K562 (cell line): ENCODE measurements around the gene NR1H2. TPM values are rescaled to one million over a fixed set of nuclear protein-coding genes. Genes with fewer than 3 reads are reported as not detected.

Source experiments
- ATAC-seq: fragments of 200-7000 bp; cut with Tn5 transposase; 3 replicates; pipeline ENCODE4 v1.9.1; 2020; ENCODE audit warnings: moderate library complexity
- BruUV-seq: library from RNA; stranded (reverse); fragments of 400-500 nt; replicated peaks from 2 replicates; lab custom pipeline; 2021; lab: Mats Ljungman, UMichigan
- CTCF ChIA-PET: fragments of 300-600 bp; formaldehyde crosslinking; extraction: SDS; loops from one replicate; lab custom pipeline; 2021; ENCODE audit warnings: low intra/inter-chr PET ratio; lab: Yijun Ruan, JAX
- POLR2A ChIA-PET: fragments of 300-600, 350-650 bp; sonication (Branson Sonifier 250); formaldehyde crosslinking; extraction: SDS; loops from one replicate; lab custom pipeline; 2021; ENCODE audit warnings: antibody characterized with exemption, inconsistent platforms; lab: Yijun Ruan, JAX
- DNase-seq, 4 experiments: peaks; one replicate each; pipeline versions ENCODE4 v3.0.0 to v3.0.0-alpha.2; 2011 to 2018; ENCODE audit warnings: low spot score in 3 of 4, mixed read lengths in 3 of 4; ENCODE audit errors: extremely low read depth in 1 of 4
- FAIRE-seq: peaks from 2 replicates; lab custom pipeline; 2011; peaks lifted over from hg19 to GRCh38; lab: Jason Lieb, UNC
- H2AFZ ChIP-seq: 2 replicates; pipeline ENCODE4 v1.6.0; 2011; ENCODE audit warnings: low read depth, low read length, control low read depth, inconsistent platforms
- H3K27ac ChIP-seq: fragments of 200-600 bp; 3 replicates; pipeline ENCODE4 v1.8.0; 2011; ENCODE audit warnings: low read depth, mild to moderate bottlenecking, control low read depth, inconsistent platforms, low read length, moderate library complexity, mixed read lengths; ENCODE audit errors: extremely low read depth
- H3K27me3 ChIP-seq, 2 experiments: fragments of 300-600 bp in 1 of 2; 2 replicates in 1 of 2; 3 replicates in 1 of 2; pipeline versions ENCODE4 v1.6.0 to v1.8.0; 2011; ENCODE audit warnings: inconsistent platforms in 2 of 2, low read length in 2 of 2, mild to moderate bottlenecking in 1 of 2, mixed read lengths in 1 of 2, moderate library complexity in 1 of 2; ENCODE audit not compliant: control insufficient read depth in 2 of 2, insufficient read depth in 2 of 2
- H3K36me3 ChIP-seq: fragments of 300-600 bp; 3 replicates; pipeline ENCODE4 v1.8.0; 2011; ENCODE audit warnings: mild to moderate bottlenecking, low read length, inconsistent platforms; ENCODE audit not compliant: control insufficient read depth, insufficient read depth
- H3K4me1 ChIP-seq, 2 experiments: fragments of 200-600 bp in 1 of 2; replicated peaks in 1 of 2; 2 replicates in 1 of 2; 3 replicates in 1 of 2; pipeline versions ENCODE4 v1.5.1 to v1.8.0; 2011; ENCODE audit warnings: inconsistent platforms in 2 of 2, low read length in 2 of 2, mild to moderate bottlenecking in 1 of 2, mixed read lengths in 1 of 2, moderate library complexity in 1 of 2; ENCODE audit not compliant: control insufficient read depth in 2 of 2, insufficient read depth in 2 of 2
- H3K4me2 ChIP-seq: 2 replicates; pipeline ENCODE4 v1.6.1; 2011; ENCODE audit warnings: low read length, control low read depth, inconsistent platforms, mixed read lengths; ENCODE audit not compliant: insufficient read depth
- H3K4me3 ChIP-seq: fragments of 200-600 bp; sonication (generic), shearing (Covaris generic); 2 replicates; pipeline ENCODE4 v1.5.1; 2016; ENCODE audit warnings: control low read depth, inconsistent platforms
- H3K79me2 ChIP-seq: fragments of 200-600 bp; 3 replicates; pipeline ENCODE4 v1.8.0; 2011; ENCODE audit warnings: low read length, inconsistent platforms; ENCODE audit not compliant: control insufficient read depth, insufficient read depth
- H3K9ac ChIP-seq, 2 experiments: 2 replicates each; pipeline versions ENCODE4 v1.6.0 to v1.6.1; 2011; ENCODE audit warnings: low read depth in 2 of 2, low read length in 2 of 2, control low read depth in 1 of 2, inconsistent platforms in 1 of 2, mild to moderate bottlenecking in 1 of 2, mixed read lengths in 1 of 2; ENCODE audit not compliant: insufficient read depth in 1 of 2
- H3K9me1 ChIP-seq: one replicate; pipeline ENCODE4 v1.6.0; 2011; ENCODE audit warnings: inconsistent platforms, mild to moderate bottlenecking, low read length, moderate library complexity; ENCODE audit not compliant: control insufficient read depth, insufficient read depth
- H3K9me3 ChIP-seq: replicated peaks from 2 replicates; pipeline ENCODE4 v1.5.1; 2011; ENCODE audit warnings: low read depth, low read length, inconsistent platforms; ENCODE audit not compliant: control insufficient read depth, insufficient read depth
- H4K20me1 ChIP-seq: replicated peaks from 2 replicates; pipeline ENCODE4 v1.6.1; 2011; ENCODE audit warnings: low read length, inconsistent platforms, mixed read lengths; ENCODE audit not compliant: control insufficient read depth, insufficient read depth
- ADNP ChIP-seq: fragments of 200-800 bp; sonication (Bioruptor generic); IDR thresholded peaks from 2 replicates; pipeline ENCODE4 v1.6.1; 2016; ENCODE audit warnings: missing genetic modification characterization, missing compliant biosample characterization
- ARID2 ChIP-seq: fragments of 450-650 bp; IDR thresholded peaks from 2 replicates; pipeline ENCODE4 v1.6.1; 2017; ENCODE audit warnings: antibody characterized with exemption, mild to moderate bottlenecking
- BCOR ChIP-seq: fragments of 450-650 bp; IDR thresholded peaks from 2 replicates; pipeline ENCODE4 v1.6.1; 2016
- KLF1 ChIP-seq: fragments of 450-650 bp; IDR thresholded peaks from 2 replicates; pipeline ENCODE4 v1.6.1; 2016; ENCODE audit warnings: missing genetic modification characterization, missing compliant biosample characterization
- MAZ ChIP-seq, 2 experiments: fragments of 450-650 bp in 1 of 2; sonication (generic) in 1 of 2; formaldehyde crosslinking; IDR thresholded peaks in 1 of 2; conservative IDR thresholded peaks in 1 of 2; 2 replicates each; pipeline versions ENCODE4 v1.4.0 to v1.5.0; 2020; ENCODE audit warnings: mild to moderate bottlenecking in 1 of 2, missing genetic modification reagents in 1 of 2
- NFE2 ChIP-seq: IDR thresholded peaks from 2 replicates; pipeline ENCODE4 v1.6.1; 2014; ENCODE audit warnings: antibody characterized with exemption, low read depth
- PHF8 ChIP-seq: fragments of 200-600 bp; sonication (generic); IDR thresholded peaks from 2 replicates; pipeline ENCODE4 v1.6.1; 2012; ENCODE audit warnings: mixed run types, mild to moderate bottlenecking, inconsistent platforms, low read length, moderate library complexity, borderline replicate concordance
- PML ChIP-seq: IDR thresholded peaks from 2 replicates; pipeline ENCODE4 v1.6.1; 2012; ENCODE audit warnings: low read length, inconsistent platforms
- POLR2G ChIP-seq: fragments of 200-400 bp; formaldehyde crosslinking; IDR thresholded peaks from 2 replicates; pipeline ENCODE4 v1.6.1; 2017; ENCODE audit warnings: low read depth, mild to moderate bottlenecking, antibody characterized with exemption, low read length, moderate library complexity
- POLR3G ChIP-seq: IDR thresholded peaks from 2 replicates; pipeline ENCODE4 v1.6.1; 2011; ENCODE audit not compliant: insufficient read length, insufficient replicate concordance; ENCODE audit errors: extremely low read depth
- SPI1 ChIP-seq: IDR thresholded peaks from 2 replicates; pipeline ENCODE4 v1.6.1; 2011; ENCODE audit warnings: low read depth, low read length, control low read depth, borderline replicate concordance
- SRF ChIP-seq, 2 experiments: fragments of 250-450, 450-650 bp in 1 of 2; sonication (Bioruptor Pico) in 1 of 2; sonication (generic) in 1 of 2; formaldehyde crosslinking; IDR thresholded peaks; 2 replicates each; pipeline versions ENCODE4 v1.5.0 to v1.5.1; 2020 to 2022; ENCODE audit warnings: mild to moderate bottlenecking in 1 of 2, missing genetic modification reagents in 1 of 2
- ZNF143 ChIP-seq: sonication (generic); formaldehyde crosslinking; IDR thresholded peaks from 2 replicates; pipeline ENCODE4 v1.9.0; 2022; ENCODE audit warnings: mild to moderate bottlenecking, missing genetic modification reagents
- ZNF316 ChIP-seq: fragments of 450-650 bp; IDR thresholded peaks from 2 replicates; pipeline ENCODE4 v1.6.1; 2016
- ZNF384 ChIP-seq: IDR thresholded peaks from 2 replicates; pipeline ENCODE4 v1.6.1; 2012; ENCODE audit warnings: low read depth, low read length, improper control_type of control experiment
- WGBS: fragments of 100-300 bp; shearing (Covaris generic); methylation state at CpG from one replicate; pipeline ENCODE4 v1.1.6; 2016; ENCODE audit warnings: low coverage, mixed read lengths; ENCODE audit not compliant: insufficient coverage; ENCODE audit errors: missing lambda C conversion rate; 5-methylcytosine and 5-hydroxymethylcytosine counted together
- in situ Hi-C: fragments of 300-500 bp; cut with MboI; formaldehyde crosslinking; loops from 4 replicates; pipeline ENCODE4 v1.15.0; 2018; ENCODE audit warnings: inconsistent platforms, mixed read lengths
- intact Hi-C: fragments of 100-400 bp; cut with micrococcal nuclease; formaldehyde crosslinking; loops from 2 replicates; pipeline ENCODE4 v1.14.2; 2022
- polyA plus RNA-seq, 8 experiments: library from polyadenylated mRNA; depleted of rRNA in 4 of 8; stranded (reverse) in 5 of 8; unstranded in 3 of 8; fragments of >200 nt; fragmentation: Nextera tagmentation in 2 of 8; fragmentation: Illumina TruSeq in 1 of 8; extraction: Ambion mirVana in 2 of 8; extraction: Trizol in 1 of 8; gene quantifications; 2 replicates each; pipeline versions ENCODE4 v1.2.1 to v1.2.3, GENCODE V29; 2011 to 2014; ENCODE audit warnings: inconsistent platforms in 1 of 8, missing spikeins in 1 of 8
- total RNA-seq, 7 experiments: library from RNA; depleted of rRNA in 6 of 7; stranded (reverse); fragments of >200 nt in 6 of 7; fragmentation: Illumina TruSeq in 2 of 7; extraction: Trizol in 2 of 7; gene quantifications; 2 replicates each; pipeline versions ENCODE4 v1.2.1 to v1.2.3, GENCODE V29; 2011 to 2021; ENCODE audit warnings: low replicate concordance in 1 of 7
- TF ChIP-seq, protein P1 (sequence below), 2 experiments: fragments of 450-650 bp in 1 of 2; sonication (generic) in 1 of 2; formaldehyde crosslinking in 1 of 2; IDR thresholded peaks in 1 of 2; conservative IDR thresholded peaks in 1 of 2; 2 replicates each; pipeline versions ENCODE4 v1.6.1 to v1.8.1; 2016 to 2023; ENCODE audit warnings: mild to moderate bottlenecking in 2 of 2, moderate library complexity in 2 of 2, inconsistent platforms in 1 of 2, missing genetic modification reagents in 1 of 2
- TF ChIP-seq, protein P2 (sequence below): fragments of 450-650 bp; IDR thresholded peaks from 2 replicates; pipeline ENCODE4 v1.6.1; 2018; ENCODE audit warnings: mild to moderate bottlenecking, low read depth; ENCODE audit not compliant: partially characterized antibody
- TF ChIP-seq, protein P3 (sequence below): fragments of 250-450 bp; sonication (Bioruptor Pico); IDR thresholded peaks from 2 replicates; pipeline ENCODE4 v1.4.0; 2020; ENCODE audit warnings: mild to moderate bottlenecking

The NR1H2 gene
- total and polyA plus RNA-seq, 9 of the 15 experiments (the other 6 are each of a cell fraction or from before 2014, with no cell fraction given): 0.11 to 73.8 (median 24.0) TPM

DNA sequence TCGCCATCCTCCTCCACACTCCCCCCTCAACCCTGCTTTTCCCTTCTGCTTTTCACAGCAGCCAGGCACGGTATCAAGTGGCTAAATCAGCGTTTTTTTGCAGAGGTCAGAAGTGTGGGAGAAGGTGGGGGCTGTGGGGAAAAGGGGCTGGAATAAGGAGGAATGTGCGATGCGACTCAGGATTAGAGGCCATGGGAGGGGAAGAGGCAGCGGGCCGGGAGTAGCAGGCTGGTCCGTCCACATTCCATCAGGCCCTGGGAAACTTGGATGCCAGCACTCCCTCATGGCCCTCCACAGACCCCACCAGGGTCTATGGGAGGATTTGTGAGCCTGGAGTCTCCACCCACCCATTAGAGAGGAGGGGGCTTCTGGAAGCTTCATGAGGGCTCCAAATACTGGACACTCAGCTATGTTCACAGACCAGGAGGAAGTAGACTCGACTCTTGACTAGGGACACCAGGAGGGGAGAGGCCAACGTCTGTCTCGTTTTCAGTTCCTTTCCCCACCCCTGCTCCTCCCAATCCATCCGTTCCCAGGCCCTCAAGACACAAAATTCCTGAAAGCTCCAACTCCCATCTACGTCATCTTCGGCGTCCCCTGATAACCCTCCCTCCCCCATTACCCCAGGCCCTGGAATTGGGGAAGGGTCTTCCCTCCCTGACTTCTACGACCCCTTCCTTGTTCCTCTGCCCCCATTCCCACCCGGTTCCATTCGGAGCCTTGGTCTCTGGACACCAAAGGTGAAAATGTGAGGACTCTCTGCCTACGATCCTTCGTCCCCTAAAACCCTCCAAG lies 43.8 kb upstream of the NR1H2 start:
- Histone ChIP-seq H3K9me1 (no peaks in the 10 kb centered on the region), H2AFZ (peak overlapping the region; percentile 94; the same call in 1 of the 2 replicates), H3K79me2 (peaks cover 35% of the 10 kb centered on the region), H4K20me1 (peaks cover 5% of the 10 kb centered on the region), H3K27me3 (no peaks in the 10 kb centered on the region), H3K36me3 (no peaks in the 10 kb centered on the region; the same call in 2 of the 3 replicates), H3K9ac (peak overlapping the region; percentile 45 to 46; a peak in 3 of 4 replicates), H3K4me1 (peaks cover 43 to 67% of the 10 kb centered on the region in 2 experiments), H3K4me3 (peak overlapping the region; percentile 41), H3K9me3 (no peaks in the 10 kb centered on the region), H3K27ac (peak overlapping the region; percentile 95; the same call in 2 of the 3 replicates), H3K4me2 (peak overlapping the region; percentile 89)
- POLR2A ChIA-PET: no interaction called here
- peak in 1 of 4 experiments; percentile 43 for DNase-seq
- CTCF ChIA-PET: no interaction called here
- no peak for FAIRE-seq
- 23% methylated on average over 19 of the region's 20 CpGs for WGBS
- ATAC-seq: no peak
- intact Hi-C loops (no loop called here), in situ Hi-C loops (loop anchor here (10.0 kb wide), 1 partner anchor 1218 kb away; the partner anchor contains the start of genes C19orf73, LIN7B and PPFIA3)
- BruUV-seq: TSS peak; percentile 48
- no peak for TF ChIP-seq ZNF143
- no peak for TF ChIP-seq PHF8
- TF ChIP-seq MAZ (CRISPR knock-in tag; conservative IDR thresholded peaks at IDR 0.05 in 1 of 2, IDR thresholded peaks at IDR 0.05 in 1 of 2): peak in 1 of 2 experiments; percentile 19; a peak in 1 of 4 replicates
- no peak for TF ChIP-seq POLR2G
- TF ChIP-seq SPI1: peak; percentile 66; the same call in 1 of the 2 replicates
- no peak for TF ChIP-seq BCOR
- no peak for TF ChIP-seq ADNP
- TF ChIP-seq, protein P1, sequence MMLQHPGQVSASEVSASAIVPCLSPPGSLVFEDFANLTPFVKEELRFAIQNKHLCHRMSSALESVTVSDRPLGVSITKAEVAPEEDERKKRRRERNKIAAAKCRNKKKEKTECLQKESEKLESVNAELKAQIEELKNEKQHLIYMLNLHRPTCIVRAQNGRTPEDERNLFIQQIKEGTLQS (IDR thresholded peaks at IDR 0.05): no peak
- TF ChIP-seq, protein P1 (CRISPR knock-in tag; conservative IDR thresholded peaks at IDR 0.05): no peak
- TF ChIP-seq POLR3G: no peak
- TF ChIP-seq, protein P2, sequence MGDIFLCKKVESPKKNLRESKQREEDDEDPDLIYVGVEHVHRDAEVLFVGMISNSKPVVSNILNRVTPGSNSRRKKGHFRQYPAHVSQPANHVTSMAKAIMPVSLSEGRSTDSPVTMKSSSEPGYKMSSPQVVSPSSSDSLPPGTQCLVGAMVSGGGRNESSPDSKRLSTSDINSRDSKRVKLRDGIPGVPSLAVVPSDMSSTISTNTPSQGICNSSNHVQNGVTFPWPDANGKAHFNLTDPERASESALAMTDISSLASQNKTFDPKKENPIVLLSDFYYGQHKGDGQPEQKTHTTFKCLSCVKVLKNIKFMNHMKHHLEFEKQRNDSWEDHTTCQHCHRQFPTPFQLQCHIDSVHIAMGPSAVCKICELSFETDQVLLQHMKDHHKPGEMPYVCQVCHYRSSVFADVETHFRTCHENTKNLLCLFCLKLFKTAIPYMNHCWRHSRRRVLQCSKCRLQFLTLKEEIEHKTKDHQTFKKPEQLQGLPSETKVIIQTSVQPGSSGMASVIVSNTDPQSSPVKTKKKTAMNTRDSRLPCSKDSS: no peak
- no peak for TF ChIP-seq ARID2
- TF ChIP-seq, protein P3, sequence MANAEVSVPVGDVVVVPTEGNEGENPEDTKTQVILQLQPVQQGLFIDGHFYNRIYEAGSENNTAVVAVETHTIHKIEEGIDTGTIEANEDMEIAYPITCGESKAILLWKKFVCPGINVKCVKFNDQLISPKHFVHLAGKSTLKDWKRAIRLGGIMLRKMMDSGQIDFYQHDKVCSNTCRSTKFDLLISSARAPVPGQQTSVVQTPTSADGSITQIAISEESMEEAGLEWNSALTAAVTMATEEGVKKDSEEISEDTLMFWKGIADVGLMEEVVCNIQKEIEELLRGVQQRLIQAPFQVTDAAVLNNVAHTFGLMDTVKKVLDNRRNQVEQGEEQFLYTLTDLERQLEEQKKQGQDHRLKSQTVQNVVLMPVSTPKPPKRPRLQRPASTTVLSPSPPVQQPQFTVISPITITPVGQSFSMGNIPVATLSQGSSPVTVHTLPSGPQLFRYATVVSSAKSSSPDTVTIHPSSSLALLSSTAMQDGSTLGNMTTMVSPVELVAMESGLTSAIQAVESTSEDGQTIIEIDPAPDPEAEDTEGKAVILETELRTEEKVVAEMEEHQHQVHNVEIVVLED: no peak
- peak; percentile 66 for TF ChIP-seq ZNF384
- TF ChIP-seq KLF1 (tag): no peak
- no peak for TF ChIP-seq SRF (CRISPR knock-in tag; IDR thresholded peaks at IDR 0.05)
- no peak for TF ChIP-seq PML
- peak; percentile 79 for TF ChIP-seq ZNF316
- peak; percentile 9; the same call in 1 of the 2 replicates for TF ChIP-seq NFE2
